AG04450 (cell line): ENCODE data around the gene NXF2. TPM values are rescaled to one million over a fixed set of nuclear protein-coding genes. Genes with fewer than 3 reads are reported as not detected.

Experiments used
- CTCF ChIA-PET: fragments of 300-600, 350-600 bp; formaldehyde crosslinking; extraction: SDS; loops from one replicate; lab custom pipeline; 2022; ENCODE audit warnings: antibody characterized with exemption, inconsistent platforms; lab: Charles Lee
- POLR2A ChIA-PET: fragments of 350-600 bp; formaldehyde crosslinking; extraction: SDS; loops from one replicate; lab custom pipeline; 2021; ENCODE audit warnings: antibody characterized with exemption, inconsistent platforms; lab: Yijun Ruan, JAX
- DNase-seq: peaks from one replicate; pipeline ENCODE4 v3.0.0-alpha.2; 2011; ENCODE audit warnings: low read depth, low spot score
- H3K27ac ChIP-seq: one replicate; pipeline ENCODE4 v1.5.1; 2012; ENCODE audit warnings: low read depth, low read length, control low read depth
- H3K27me3 ChIP-seq: one replicate; pipeline ENCODE4 v1.6.0; 2012; ENCODE audit warnings: low read length; ENCODE audit not compliant: control insufficient read depth, insufficient read depth
- H3K4me3 ChIP-seq: 2 replicates; pipeline ENCODE4 v1.5.1; 2011; ENCODE audit warnings: mild to moderate bottlenecking, low read depth, low read length, control low read depth
- H3K9me3 ChIP-seq: 2 replicates; pipeline ENCODE4 v1.5.1; 2012; ENCODE audit warnings: low read length; ENCODE audit not compliant: control insufficient read depth, insufficient read depth
- CTCF ChIP-seq: IDR thresholded peaks from 2 replicates; pipeline ENCODE4 v1.5.1; 2011; ENCODE audit warnings: low read depth, low read length, control low read depth, inconsistent platforms
- polyA plus RNA-seq: library from polyadenylated mRNA; depleted of rRNA; stranded (reverse); fragments of >200 nt; gene quantifications from 2 replicates; pipeline ENCODE4 v1.2.3, GENCODE V29; 2011; rRNA removed

The NXF2 gene
- polyA plus RNA-seq, 1 experiment: not detected

GRCh38 chrX:102339312-102340298, 92.6 kb downstream of the NXF2 start:
- Histone ChIP-seq H3K27ac (no peak overlapping the region), H3K9me3 (no peaks in the 10 kb centered on the region), H3K27me3 (no peaks in the 10 kb centered on the region), H3K4me3 (no peak overlapping the region)
- no peak for DNase-seq
- CTCF ChIA-PET: no interaction called here
- TF ChIP-seq CTCF: no peak
- POLR2A ChIA-PET: interaction anchor here (0.6 kb wide), 1 partner anchor 626 kb away, joined by 5 read pairs; no protein-coding TSS in a partner anchor

GRCh38 chrX:102341867-102342266, 94.9 kb downstream of the NXF2 start:
- ChIA-PET CTCF (no interaction called here), POLR2A (no interaction called here)
- DNase-seq: no peak

GRCh38 chrX:102345916-102346315, 98.9 kb downstream of the NXF2 start:
- no peak overlapping the region for H3K27ac ChIP-seq
- H3K27me3 ChIP-seq: no peaks in the 10 kb centered on the region
- TF ChIP-seq CTCF: peak; percentile 68
- DNase-seq: no peak
- H3K4me3 ChIP-seq: no peak overlapping the region
- CTCF ChIA-PET: interaction anchor here (0.7 to 1.3 kb wide), 3 partner anchors 223 to 555 kb away, joined by 3 to 6 read pairs (median 5); no protein-coding TSS in a partner anchor
- POLR2A ChIA-PET: no interaction called here
- no peaks in the 10 kb centered on the region for H3K9me3 ChIP-seq

More at GRCh38 chrX:102341867-102342266, 94.9 kb downstream of the NXF2 start:
- Histone ChIP-seq H3K27me3 (no peaks in the 10 kb centered on the region), H3K27ac (no peak overlapping the region), H3K4me3 (no peak overlapping the region), H3K9me3 (no peaks in the 10 kb centered on the region)
- peak; percentile 28 for TF ChIP-seq CTCF

Other genes starting within 250 kb of the NXF2 start
- gene TCEAL2, start 121.5 kb upstream of the NXF2 start, polyA plus RNA-seq: not detected in 2 replicates
- not detected in 2 replicates for gene TCEAL6, start 104.7 kb upstream of the NXF2 start, polyA plus RNA-seq
- not detected in 2 replicates for gene BEX5, start 91.2 kb upstream of the NXF2 start, polyA plus RNA-seq
- not detected in 2 replicates for gene TCP11X1, start 31.9 kb upstream of the NXF2 start, polyA plus RNA-seq
- gene NXF2B, start 192.8 kb downstream of the NXF2 start, polyA plus RNA-seq: not detected in 2 replicates
- gene TCP11X2, start 224.6 kb downstream of the NXF2 start, polyA plus RNA-seq: not detected in 2 replicates